Caco-2 (cell line): ENCODE data around the gene DISP3. TPM values are rescaled to one million over a fixed set of nuclear protein-coding genes. Genes with fewer than 3 reads are reported as not detected.

Source experiments
- BruUV-seq: library from RNA; stranded (reverse); fragments of 400-500 nt; replicated peaks from 2 replicates; lab custom pipeline; 2021; lab: Mats Ljungman, UMichigan
- CTCF ChIA-PET: fragments of 300-600 bp; sonication (Branson Sonifier 250); formaldehyde crosslinking; loops from one replicate; lab custom pipeline; 2022; ENCODE audit warnings: antibody characterized with exemption; lab: Charles Lee
- POLR2A ChIA-PET: fragments of 300-600 bp; sonication (Branson Sonifier 250); formaldehyde crosslinking; loops from one replicate; lab custom pipeline; 2022; ENCODE audit warnings: antibody characterized with exemption; lab: Charles Lee
- DNase-seq, 2 experiments: peaks; one replicate each; pipeline versions ENCODE4 v3.0.0 to v3.0.0-alpha.2; 2020 to 2022
- H3K27me3 ChIP-seq: replicated peaks from 2 replicates; pipeline ENCODE4 v1.6.0; 2011; ENCODE audit warnings: low read length; ENCODE audit not compliant: control insufficient read depth, insufficient read depth
- H3K36me3 ChIP-seq: 2 replicates; pipeline ENCODE4 v1.5.1; 2011; ENCODE audit warnings: low read length; ENCODE audit not compliant: control insufficient read depth, insufficient read depth
- H3K4me1 ChIP-seq: fragments of 250-450 bp; sonication (Bioruptor Pico); 2 replicates; pipeline ENCODE4 v1.5.1; 2020; ENCODE audit warnings: mild to moderate bottlenecking
- H3K4me3 ChIP-seq: 2 replicates; pipeline ENCODE4 v1.5.1; 2011; ENCODE audit warnings: low read depth, mild to moderate bottlenecking, control low read depth, low read length
- H3K9me3 ChIP-seq: fragments of 250-450 bp; sonication (Bioruptor Pico); 2 replicates; pipeline ENCODE4 v1.5.1; 2020; ENCODE audit warnings: mild to moderate bottlenecking, moderate library complexity
- H3K27ac Mint-ChIP-seq: one replicate; pipeline ENCODE4 v1.8.0; 2022; ENCODE audit warnings: mixed read lengths; ENCODE audit not compliant: unreplicated experiment
- H3K27me3 Mint-ChIP-seq: one replicate; pipeline ENCODE4 v1.8.0; 2022; ENCODE audit warnings: mixed read lengths; ENCODE audit not compliant: insufficient read depth, unreplicated experiment
- H3K36me3 Mint-ChIP-seq: one replicate; pipeline ENCODE4 v1.8.0; 2022; ENCODE audit warnings: mild to moderate bottlenecking, mixed read lengths; ENCODE audit not compliant: insufficient read depth, unreplicated experiment
- H3K4me1 Mint-ChIP-seq: one replicate; pipeline ENCODE4 v1.8.0; 2022; ENCODE audit warnings: low read depth, mixed read lengths; ENCODE audit not compliant: unreplicated experiment
- H3K4me3 Mint-ChIP-seq: one replicate; pipeline ENCODE4 v1.8.0; 2022; ENCODE audit warnings: mild to moderate bottlenecking, moderate library complexity, mixed read lengths; ENCODE audit not compliant: unreplicated experiment
- H3K9me3 Mint-ChIP-seq: one replicate; pipeline ENCODE4 v1.8.0; 2022; ENCODE audit warnings: mixed read lengths; ENCODE audit not compliant: unreplicated experiment
- CTCF ChIP-seq, 2 experiments: fragments of 200-600 bp in 1 of 2; IDR thresholded peaks; 1 replicate in 1 of 2; 2 replicates in 1 of 2; pipeline versions ENCODE4 v1.5.1 to v1.8.0; 2011 to 2022; ENCODE audit warnings: antibody characterized with exemption in 1 of 2, control low read depth in 1 of 2, inconsistent platforms in 1 of 2, low read depth in 1 of 2, low read length in 1 of 2, mild to moderate bottlenecking in 1 of 2, moderate library complexity in 1 of 2; ENCODE audit not compliant: insufficient read depth in 1 of 2, severe bottlenecking in 1 of 2, unreplicated experiment in 1 of 2
- intact Hi-C: fragments of 100-400 bp; cut with micrococcal nuclease; formaldehyde crosslinking; loops from one replicate; pipeline ENCODE4 v1.10.0; 2022; ENCODE audit not compliant: unreplicated experiment
- total RNA-seq: library from RNA; stranded (reverse); gene quantifications from 2 replicates; pipeline ENCODE4 v1.2.3, GENCODE V29; 2022

DISP3 gene
- total RNA-seq, 1 experiment from 2014 or later = 1.1 TPM

GRCh38 chr1:11581445-11581991, 102.6 kb downstream of the DISP3 start:
- H3K27me3 ChIP-seq = no peaks in the 10 kb centered on the region; the same call in 1 of the 2 replicates
- no peak overlapping the region for H3K4me3 ChIP-seq
- no peak for DNase-seq
- Mint-ChIP-seq H3K9me3 (no peaks in the 10 kb centered on the region), H3K4me1 (no peaks in the 10 kb centered on the region), H3K4me3 (no peak overlapping the region), H3K27ac (no peak overlapping the region), H3K27me3 (peaks cover 18% of the 10 kb centered on the region), H3K36me3 (no peaks in the 10 kb centered on the region)
- H3K4me1 ChIP-seq = no peaks in the 10 kb centered on the region
- no peaks in the 10 kb centered on the region for H3K9me3 ChIP-seq
- no TSS peak for BruUV-seq
- ChIA-PET POLR2A (no interaction called here), CTCF (interaction anchor here (1.0 kb wide), 1 partner anchor 13 kb away, joined by 3 read pairs; no protein-coding TSS in a partner anchor)
- intact Hi-C loops = no loop called here
- H3K36me3 ChIP-seq = no peaks in the 10 kb centered on the region
- no peak for TF ChIP-seq CTCF (IDR thresholded peaks at IDR 0.05; ENCODE audit: insufficient read depth in 1 of 2, low read depth in 1 of 2, low read length in 1 of 2, severe bottlenecking in 1 of 2, unreplicated experiment in 1 of 2)

- intact Hi-C loops = no loop called here
- BruUV-seq = no TSS peak
- H3K4me1 ChIP-seq = no peaks in the 10 kb centered on the region
- ChIA-PET POLR2A (no interaction called here), CTCF (no interaction called here)
- Mint-ChIP-seq H3K27me3 (peaks cover 14% of the 10 kb centered on the region), H3K9me3 (no peaks in the 10 kb centered on the region), H3K27ac (no peak overlapping the region), H3K4me1 (no peaks in the 10 kb centered on the region), H3K4me3 (no peak overlapping the region), H3K36me3 (no peaks in the 10 kb centered on the region)
- no peak for TF ChIP-seq CTCF (IDR thresholded peaks at IDR 0.05; ENCODE audit: insufficient read depth in 1 of 2, low read depth in 1 of 2, low read length in 1 of 2, severe bottlenecking in 1 of 2, unreplicated experiment in 1 of 2)
- H3K36me3 ChIP-seq = no peaks in the 10 kb centered on the region
- no peak for DNase-seq
- no peaks in the 10 kb centered on the region for H3K9me3 ChIP-seq
- H3K4me3 ChIP-seq = no peak overlapping the region
- no peaks in the 10 kb centered on the region; the same call in 1 of the 2 replicates for H3K27me3 ChIP-seq
Measured at GRCh38 chr1:11585389-11585788, 106.4 kb downstream of the DISP3 start.

Other genes starting within 250 kb of the DISP3 start
- 41.4 and 45.7 TPM in 2 replicates for gene MTOR, start 216.6 kb upstream of the DISP3 start, total RNA-seq
- 13.9 and 17.0 TPM in 2 replicates for gene UBIAD1, start 206.0 kb upstream of the DISP3 start, total RNA-seq
- 78.5 and 79.8 TPM in 2 replicates for gene FBXO2, start 175.3 kb downstream of the DISP3 start, total RNA-seq
- gene FBXO44, start 175.7 kb downstream of the DISP3 start, total RNA-seq = 21.2 and 22.6 TPM in 2 replicates
- 9.1 and 9.7 TPM in 2 replicates for gene FBXO6, start 185.0 kb downstream of the DISP3 start, total RNA-seq
- 45.2 and 49.9 TPM in 2 replicates for gene MAD2L2, start 202.0 kb downstream of the DISP3 start, total RNA-seq
- gene DRAXIN, start 212.6 kb downstream of the DISP3 start, total RNA-seq = 0.05 TPM in 1 of 2 replicates, not detected in the other